Measurements from ENCODE around the gene CXCL1. TPM values are rescaled to one million over a fixed set of nuclear protein-coding genes. Genes with fewer than 3 reads are reported as not detected.
"Not testable (repeated sequence)": the region's sequence is repeated elsewhere in the genome, so short reads cannot be mapped to it uniquely, and the experiment has no call there.

The CXCL1 gene
- total RNA-seq, 1 donor from 2014 or later = 7.0 TPM

GRCh38 chr4:73892966-73893365, 23.8 kb downstream of the CXCL1 start:
- H3K27ac ChIP-seq = no peak overlapping the region
- H3K4me3 ChIP-seq = no peak overlapping the region
- no peaks in the 10 kb centered on the region for H3K9me3 ChIP-seq
- intact Hi-C loops (cut with DNase I) = no loop called here
- H3K27me3 ChIP-seq (ENCODE audit: low read depth) = no peaks in the 10 kb centered on the region
- no peak for TF ChIP-seq CTCF (IDR thresholded peaks at IDR 0.05)
- ATAC-seq (peak; percentile 32 to 46), DNase-seq (no peak)
- H3K4me1 ChIP-seq = peaks cover 23% of the 10 kb centered on the region
- H3K36me3 ChIP-seq = no peaks in the 10 kb centered on the region

DNA sequence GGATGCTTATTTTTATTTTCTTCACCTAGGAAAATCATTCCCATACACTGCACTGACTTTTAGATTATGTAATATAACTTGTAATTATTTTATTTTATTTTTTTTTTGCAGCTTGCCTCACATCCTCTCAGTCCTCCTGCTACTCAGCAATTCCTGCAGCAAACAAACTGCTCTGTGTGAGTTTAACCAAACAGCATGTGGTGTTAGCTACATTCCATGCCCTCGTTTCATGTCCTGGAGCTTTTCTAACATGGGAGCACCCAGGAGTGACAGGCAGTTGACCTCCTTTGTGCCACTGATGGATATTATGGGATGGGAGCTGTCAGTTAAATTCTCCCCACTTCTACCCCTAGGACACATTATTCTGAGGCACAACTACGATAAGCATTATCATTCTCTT, 24.8 kb downstream of the CXCL1 start:
- H3K4me1 ChIP-seq = peaks cover 23% of the 10 kb centered on the region
- DNase-seq (no peak), ATAC-seq (no peak)
- H3K9me3 ChIP-seq = no peaks in the 10 kb centered on the region
- H3K4me3 ChIP-seq = no peak overlapping the region
- H3K36me3 ChIP-seq = no peaks in the 10 kb centered on the region
- no peak overlapping the region for H3K27ac ChIP-seq
- TF ChIP-seq CTCF (IDR thresholded peaks at IDR 0.05) = no peak
- intact Hi-C loops (cut with DNase I) = no loop called here
- no peaks in the 10 kb centered on the region for H3K27me3 ChIP-seq (ENCODE audit: low read depth)

GRCh38 chr4:73895201-73896175, 26.3 kb downstream of the CXCL1 start:
- no peaks in the 10 kb centered on the region for H3K27me3 ChIP-seq (ENCODE audit: low read depth)
- ATAC-seq (no peak), DNase-seq (no peak)
- H3K4me3 ChIP-seq = no peak overlapping the region
- H3K9me3 ChIP-seq = no peaks in the 10 kb centered on the region
- H3K36me3 ChIP-seq = no peaks in the 10 kb centered on the region
- TF ChIP-seq CTCF (IDR thresholded peaks at IDR 0.05) = no peak
- intact Hi-C loops (cut with DNase I) = no loop called here
- H3K27ac ChIP-seq = no peak overlapping the region
- H3K4me1 ChIP-seq = peaks cover 23% of the 10 kb centered on the region

DNA sequence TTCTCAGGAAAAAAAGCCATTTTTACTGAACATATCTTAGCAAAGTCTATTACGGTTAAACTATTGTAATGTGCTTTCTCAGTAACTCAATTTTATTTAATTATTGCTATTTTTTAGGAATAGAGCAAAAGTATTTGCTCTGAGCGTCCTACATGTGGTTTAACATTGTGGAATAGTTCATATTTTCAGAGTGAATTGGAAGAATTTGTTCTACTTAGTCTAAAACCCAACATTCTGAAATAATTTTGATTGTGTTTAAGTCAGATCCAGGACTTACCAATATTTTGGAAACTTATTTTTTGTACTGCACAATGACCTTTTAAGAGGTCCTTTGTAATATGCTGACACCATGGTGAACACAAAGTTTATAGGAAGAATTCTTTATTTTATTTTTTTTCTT, 27.2 kb downstream of the CXCL1 start:
- H3K27me3 ChIP-seq (ENCODE audit: low read depth) = no peaks in the 10 kb centered on the region
- no peaks in the 10 kb centered on the region for H3K36me3 ChIP-seq
- no peak for TF ChIP-seq CTCF (IDR thresholded peaks at IDR 0.05)
- peaks cover 19% of the 10 kb centered on the region for H3K4me1 ChIP-seq
- H3K9me3 ChIP-seq = no peaks in the 10 kb centered on the region
- DNase-seq (no peak), ATAC-seq (no peak)
- H3K27ac ChIP-seq = no peak overlapping the region
- H3K4me3 ChIP-seq = no peak overlapping the region
- intact Hi-C loops (cut with DNase I) = no loop called here

DNA sequence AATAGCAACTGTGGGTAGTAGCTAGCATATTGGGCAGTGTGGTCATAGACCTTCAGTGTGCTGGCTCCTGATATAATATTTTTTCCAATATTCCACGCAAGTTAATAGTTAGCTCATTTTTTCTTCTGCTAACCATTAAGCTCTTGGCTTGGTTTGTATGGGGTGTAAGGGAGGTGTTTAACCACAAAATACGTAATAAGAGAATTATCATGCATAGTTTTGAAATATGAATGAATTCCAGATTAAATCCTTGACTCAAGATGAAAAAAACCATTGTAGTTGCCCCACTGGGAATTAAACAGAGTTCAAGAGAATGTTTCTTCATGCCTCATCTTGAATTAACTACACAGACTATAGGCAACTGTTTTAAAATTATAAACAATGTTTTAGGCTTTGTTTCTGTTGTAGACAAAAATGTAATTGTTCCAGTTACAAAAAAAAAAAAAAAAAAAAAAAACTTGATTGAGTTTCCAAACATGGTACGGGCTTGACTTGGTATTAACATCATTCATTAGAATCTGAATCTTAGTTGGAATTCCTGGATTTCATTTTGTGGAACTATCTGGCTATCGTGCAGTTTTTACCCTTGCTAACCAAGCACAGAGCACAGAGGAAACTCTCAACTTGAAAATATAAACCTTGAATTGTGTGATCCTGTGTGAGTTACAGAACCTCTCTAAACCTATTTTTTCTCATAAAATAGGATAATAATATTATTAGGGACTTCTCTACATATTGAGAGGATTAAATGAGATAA, 28.4 kb downstream of the CXCL1 start:
- Histone ChIP-seq H3K4me3 (no peak overlapping the region), H3K27ac (no peak overlapping the region), H3K4me1 (peaks cover 8% of the 10 kb centered on the region), H3K36me3 (no peaks in the 10 kb centered on the region), H3K9me3 (no peaks in the 10 kb centered on the region), H3K27me3 (ENCODE audit: low read depth) (no peaks in the 10 kb centered on the region)
- intact Hi-C loops (cut with DNase I) = no loop called here
- ATAC-seq (peak in 1 of 2 donors; percentile 32), DNase-seq (no peak)
- TF ChIP-seq CTCF (IDR thresholded peaks at IDR 0.05) = no peak

GRCh38 chr4:73899338-73899737, 30.1 kb downstream of the CXCL1 start:
- H3K4me3 ChIP-seq; H3K36me3 ChIP-seq; DNase-seq; H3K27ac ChIP-seq; intact Hi-C loops (cut with DNase I); ATAC-seq; H3K9me3 ChIP-seq; H3K4me1 ChIP-seq; H3K27me3 ChIP-seq (ENCODE audit: low read depth): not testable (repeated sequence)
